ENCODE data around the gene BDH1. TPM values are rescaled to one million over a fixed set of nuclear protein-coding genes. Genes with fewer than 3 reads are reported as not detected.

BDH1 gene
- polyA plus RNA-seq, 1 experiment, result 6.5 TPM

GRCh38 chr3:197490098-197491058 is 65.4 kb downstream of the BDH1 start:
- Histone ChIP-seq H3K27me3 (ENCODE audit: control insufficient read depth, insufficient read depth, low read length) (no peaks in the 10 kb centered on the region), H3K36me3 (ENCODE audit: control insufficient read depth, insufficient read depth, low read length) (no peaks in the 10 kb centered on the region), H3K4me3 (ENCODE audit: low read depth, low read length) (no peak overlapping the region)
- ChIA-PET CTCF (interaction anchor here (0.7 to 2.8 kb wide), 4 partner anchors 12 to 32 kb away, joined by 3 to 9 read pairs (median 5); no protein-coding TSS in a partner anchor), POLR2A (interaction anchor here (0.6 to 1.0 kb wide), 2 partner anchors 10 to 229 kb away, joined by 3 to 4 read pairs; no protein-coding TSS in a partner anchor)
- DNase-seq (ENCODE audit: low read depth), result peak; percentile 49
- TF ChIP-seq CTCF (IDR thresholded peaks at IDR 0.05; ENCODE audit: insufficient read depth, low read depth, low read length), result peak; percentile 17

- no peaks in the 10 kb centered on the region for H3K36me3 ChIP-seq (ENCODE audit: control insufficient read depth, insufficient read depth, low read length)
- POLR2A ChIA-PET, result interaction anchor here (0.6 kb wide), 1 partner anchor 15 kb away, joined by 4 read pairs; no protein-coding TSS in a partner anchor
- no peak overlapping the region for H3K4me3 ChIP-seq (ENCODE audit: low read depth, low read length)
- TF ChIP-seq CTCF (IDR thresholded peaks at IDR 0.05; ENCODE audit: insufficient read depth, low read depth, low read length), result no peak
- H3K27me3 ChIP-seq (ENCODE audit: control insufficient read depth, insufficient read depth, low read length), result no peaks in the 10 kb centered on the region
- DNase-seq (ENCODE audit: low read depth), result peak; percentile 90
- CTCF ChIA-PET, result interaction anchor here (1.0 to 2.8 kb wide), 5 partner anchors 14 to 266 kb away, joined by 3 to 9 read pairs (median 4); no protein-coding TSS in a partner anchor
These were observed 67.8 kb downstream of the BDH1 start for GRCh38 chr3:197487911-197488391.

- ChIA-PET POLR2A (interaction anchor here (0.6 kb wide), 1 partner anchor 66 kb away, joined by 4 read pairs; no protein-coding TSS in a partner anchor), CTCF (interaction anchor here (1.0 to 1.6 kb wide), 3 partner anchors 8 to 221 kb away, joined by 3 to 4 read pairs (median 3); no protein-coding TSS in a partner anchor)
- Histone ChIP-seq H3K4me3 (ENCODE audit: low read depth, low read length) (no peak overlapping the region), H3K36me3 (ENCODE audit: control insufficient read depth, insufficient read depth, low read length) (no peaks in the 10 kb centered on the region), H3K27me3 (ENCODE audit: control insufficient read depth, insufficient read depth, low read length) (no peaks in the 10 kb centered on the region)
- no peak for DNase-seq (ENCODE audit: low read depth)
- TF ChIP-seq CTCF (IDR thresholded peaks at IDR 0.05; ENCODE audit: insufficient read depth, low read depth, low read length), result no peak
These were observed 68.9 kb downstream of the BDH1 start for GRCh38 chr3:197486861-197487260.

GRCh38 chr3:197485143-197485542 is 70.6 kb downstream of the BDH1 start:
- no peak overlapping the region for H3K4me3 ChIP-seq (ENCODE audit: low read depth, low read length)
- ChIA-PET POLR2A (no interaction called here), CTCF (interaction anchor here (1.2 kb wide), 1 partner anchor 191 kb away, joined by 3 read pairs; no protein-coding TSS in a partner anchor)
- no peak for TF ChIP-seq CTCF (IDR thresholded peaks at IDR 0.05; ENCODE audit: insufficient read depth, low read depth, low read length)
- DNase-seq (ENCODE audit: low read depth), result no peak
- H3K36me3 ChIP-seq (ENCODE audit: control insufficient read depth, insufficient read depth, low read length), result no peaks in the 10 kb centered on the region
- H3K27me3 ChIP-seq (ENCODE audit: control insufficient read depth, insufficient read depth, low read length), result no peaks in the 10 kb centered on the region
